ENCODE data around the gene GINS2. TPM values are rescaled to one million over a fixed set of nuclear protein-coding genes. Genes with fewer than 3 reads are reported as not detected.

The GINS2 gene
- total and polyA plus RNA-seq, 2 donors (not counting 1 experiment from before 2014, with no cell fraction given) = 1.8 to 5.5 TPM

DNA sequence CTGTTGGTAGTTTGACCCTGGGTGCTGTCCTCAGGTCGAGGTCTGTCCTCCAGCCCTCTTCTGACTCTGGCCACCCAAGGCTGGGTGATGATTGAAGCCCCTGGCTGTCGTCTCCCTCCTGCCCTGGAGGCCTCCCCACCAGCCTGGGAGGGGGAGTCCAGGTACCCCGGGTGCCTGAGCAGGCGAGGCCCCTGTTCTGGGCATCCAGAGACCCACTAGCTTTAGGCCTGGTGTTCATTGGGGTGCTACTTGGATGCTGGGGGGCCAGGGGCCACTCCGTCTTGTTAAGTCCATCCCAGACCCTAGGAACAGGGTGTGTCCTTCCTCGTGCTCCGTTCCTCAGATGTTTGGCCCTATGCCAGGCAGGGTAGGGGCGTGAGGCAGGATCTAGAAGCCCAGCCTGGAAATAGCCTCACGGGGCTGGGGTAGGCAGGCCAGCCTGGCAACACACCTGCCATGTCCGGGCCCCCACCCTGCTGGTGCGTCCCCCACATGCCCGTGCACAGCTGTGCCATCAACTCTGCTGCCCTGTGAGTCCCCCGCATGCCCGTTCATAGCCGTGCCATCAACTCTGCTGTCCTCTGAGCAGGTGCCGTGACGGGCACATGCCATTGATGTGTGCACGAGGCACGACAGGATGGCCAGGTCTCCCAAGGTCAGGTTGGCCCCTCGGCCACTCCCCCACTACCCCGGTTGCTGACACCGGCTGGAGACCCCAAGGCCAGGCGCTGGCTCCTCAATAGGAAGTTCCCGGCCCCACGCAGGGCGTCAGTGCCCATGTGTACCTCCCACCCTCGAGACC, 36.9 kb downstream of the GINS2 start:
- DNase-seq (ENCODE audit: low read depth in 2 of 2) = peak in 1 of 2 donors; percentile 21
- no peaks in the 10 kb centered on the region for H3K9me3 ChIP-seq (ENCODE audit: control insufficient read depth, insufficient read depth, low read depth, low read length)
- no peak overlapping the region for H3K27ac ChIP-seq (ENCODE audit: insufficient read depth, low read length)
- H3K4me2 ChIP-seq (ENCODE audit: extremely low read depth, insufficient read depth, low read length) = no peak overlapping the region
- no peaks in the 10 kb centered on the region for H3K27me3 ChIP-seq (ENCODE audit: control insufficient read depth, insufficient read depth, low read length)
- H3K4me1 ChIP-seq (ENCODE audit: control insufficient read depth, extremely low read depth, insufficient read depth, low read length) = peaks cover 10% of the 10 kb centered on the region
- H3K36me3 ChIP-seq (ENCODE audit: control insufficient read depth, insufficient read depth, low read length) = peaks cover 20% of the 10 kb centered on the region
- TF ChIP-seq EZH2 (IDR thresholded peaks at IDR 0.05; ENCODE audit: low read length, missing control alignments) = no peak
- TF ChIP-seq, protein P1, sequence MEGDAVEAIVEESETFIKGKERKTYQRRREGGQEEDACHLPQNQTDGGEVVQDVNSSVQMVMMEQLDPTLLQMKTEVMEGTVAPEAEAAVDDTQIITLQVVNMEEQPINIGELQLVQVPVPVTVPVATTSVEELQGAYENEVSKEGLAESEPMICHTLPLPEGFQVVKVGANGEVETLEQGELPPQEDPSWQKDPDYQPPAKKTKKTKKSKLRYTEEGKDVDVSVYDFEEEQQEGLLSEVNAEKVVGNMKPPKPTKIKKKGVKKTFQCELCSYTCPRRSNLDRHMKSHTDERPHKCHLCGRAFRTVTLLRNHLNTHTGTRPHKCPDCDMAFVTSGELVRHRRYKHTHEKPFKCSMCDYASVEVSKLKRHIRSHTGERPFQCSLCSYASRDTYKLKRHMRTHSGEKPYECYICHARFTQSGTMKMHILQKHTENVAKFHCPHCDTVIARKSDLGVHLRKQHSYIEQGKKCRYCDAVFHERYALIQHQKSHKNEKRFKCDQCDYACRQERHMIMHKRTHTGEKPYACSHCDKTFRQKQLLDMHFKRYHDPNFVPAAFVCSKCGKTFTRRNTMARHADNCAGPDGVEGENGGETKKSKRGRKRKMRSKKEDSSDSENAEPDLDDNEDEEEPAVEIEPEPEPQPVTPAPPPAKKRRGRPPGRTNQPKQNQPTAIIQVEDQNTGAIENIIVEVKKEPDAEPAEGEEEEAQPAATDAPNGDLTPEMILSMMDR (conservative IDR thresholded peaks at IDR 0.05 in 1 of 2, IDR thresholded peaks at IDR 0.05 in 1 of 2; ENCODE audit: low read depth in 1 of 2, low read length in 2 of 2) = no peak
- H3K4me3 ChIP-seq (replicated peaks in 1 of 4; ENCODE audit: control extremely low read depth in 1 of 4, insufficient read depth in 1 of 4, low read depth in 3 of 4, low read length in 4 of 4) = no peak overlapping the region
- no peak overlapping the region for H2AFZ ChIP-seq (ENCODE audit: low read length)
- no peaks in the 10 kb centered on the region for H4K20me1 ChIP-seq (ENCODE audit: control insufficient read depth, extremely low read depth, insufficient read depth, low read length)
- H3K9ac ChIP-seq (ENCODE audit: insufficient read depth, low read length) = no peak overlapping the region
- H3K79me2 ChIP-seq (ENCODE audit: control insufficient read depth, insufficient read depth, low read length) = no peaks in the 10 kb centered on the region

DNA sequence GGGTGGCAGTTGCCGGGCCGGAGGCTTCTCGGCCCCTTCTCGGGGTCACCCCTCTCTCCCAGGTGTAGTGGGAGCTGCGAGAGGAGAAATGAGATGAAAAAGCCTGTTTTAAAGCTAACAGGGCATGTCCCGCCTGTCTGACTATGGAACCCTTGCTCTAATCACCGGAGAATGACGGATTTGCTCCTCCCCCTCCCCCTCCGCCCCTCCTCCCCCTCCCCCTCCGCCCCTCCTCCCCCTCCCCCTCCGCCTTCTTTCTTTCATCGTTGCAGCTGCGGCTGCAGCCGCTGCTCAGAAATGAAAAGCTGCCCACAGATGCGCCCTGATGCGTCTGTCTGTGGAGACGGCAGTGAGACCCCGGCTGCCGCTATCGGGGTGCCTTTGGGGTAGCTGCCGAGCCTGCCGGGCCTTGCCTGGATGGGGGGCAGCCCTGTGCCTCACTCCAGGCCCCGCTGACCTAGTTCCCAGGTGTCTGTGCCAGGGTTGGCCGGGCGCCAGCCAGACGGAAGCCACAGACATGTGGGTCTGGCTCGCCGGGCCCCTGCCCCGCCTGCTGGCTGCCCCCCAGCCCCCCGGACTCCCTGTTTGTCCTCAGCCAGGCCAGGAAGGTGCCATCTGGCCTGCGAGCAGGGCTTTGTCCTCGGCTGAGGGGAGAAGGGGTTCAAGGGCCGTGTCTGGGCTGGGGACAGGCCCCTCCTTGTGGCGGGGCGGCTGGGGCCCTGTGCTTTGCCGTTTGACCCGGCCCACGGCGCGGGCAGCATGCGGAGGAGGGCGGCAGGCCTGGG, 37.7 kb downstream of the GINS2 start:
- no peaks in the 10 kb centered on the region for H4K20me1 ChIP-seq (ENCODE audit: control insufficient read depth, extremely low read depth, insufficient read depth, low read length)
- H3K4me1 ChIP-seq (ENCODE audit: control insufficient read depth, extremely low read depth, insufficient read depth, low read length) = peaks cover 10% of the 10 kb centered on the region
- TF ChIP-seq EZH2 (IDR thresholded peaks at IDR 0.05; ENCODE audit: low read length, missing control alignments) = no peak
- TF ChIP-seq, protein P1 (conservative IDR thresholded peaks at IDR 0.05 in 1 of 2, IDR thresholded peaks at IDR 0.05 in 1 of 2; ENCODE audit: low read depth in 1 of 2, low read length in 2 of 2) = no peak
- no peak overlapping the region for H3K4me3 ChIP-seq (replicated peaks in 1 of 4; ENCODE audit: control extremely low read depth in 1 of 4, insufficient read depth in 1 of 4, low read depth in 3 of 4, low read length in 4 of 4)
- no peaks in the 10 kb centered on the region for H3K79me2 ChIP-seq (ENCODE audit: control insufficient read depth, insufficient read depth, low read length)
- DNase-seq (ENCODE audit: low read depth in 2 of 2) = peak; percentile 21 to 32
- H3K9me3 ChIP-seq (ENCODE audit: control insufficient read depth, insufficient read depth, low read depth, low read length) = no peaks in the 10 kb centered on the region
- H3K36me3 ChIP-seq (ENCODE audit: control insufficient read depth, insufficient read depth, low read length) = peaks cover 14% of the 10 kb centered on the region
- no peak overlapping the region for H3K4me2 ChIP-seq (ENCODE audit: extremely low read depth, insufficient read depth, low read length)
- no peak overlapping the region for H3K9ac ChIP-seq (ENCODE audit: insufficient read depth, low read length)
- no peak overlapping the region for H2AFZ ChIP-seq (ENCODE audit: low read length)
- no peaks in the 10 kb centered on the region for H3K27me3 ChIP-seq (ENCODE audit: control insufficient read depth, insufficient read depth, low read length)
- H3K27ac ChIP-seq (ENCODE audit: insufficient read depth, low read length) = no peak overlapping the region

DNA sequence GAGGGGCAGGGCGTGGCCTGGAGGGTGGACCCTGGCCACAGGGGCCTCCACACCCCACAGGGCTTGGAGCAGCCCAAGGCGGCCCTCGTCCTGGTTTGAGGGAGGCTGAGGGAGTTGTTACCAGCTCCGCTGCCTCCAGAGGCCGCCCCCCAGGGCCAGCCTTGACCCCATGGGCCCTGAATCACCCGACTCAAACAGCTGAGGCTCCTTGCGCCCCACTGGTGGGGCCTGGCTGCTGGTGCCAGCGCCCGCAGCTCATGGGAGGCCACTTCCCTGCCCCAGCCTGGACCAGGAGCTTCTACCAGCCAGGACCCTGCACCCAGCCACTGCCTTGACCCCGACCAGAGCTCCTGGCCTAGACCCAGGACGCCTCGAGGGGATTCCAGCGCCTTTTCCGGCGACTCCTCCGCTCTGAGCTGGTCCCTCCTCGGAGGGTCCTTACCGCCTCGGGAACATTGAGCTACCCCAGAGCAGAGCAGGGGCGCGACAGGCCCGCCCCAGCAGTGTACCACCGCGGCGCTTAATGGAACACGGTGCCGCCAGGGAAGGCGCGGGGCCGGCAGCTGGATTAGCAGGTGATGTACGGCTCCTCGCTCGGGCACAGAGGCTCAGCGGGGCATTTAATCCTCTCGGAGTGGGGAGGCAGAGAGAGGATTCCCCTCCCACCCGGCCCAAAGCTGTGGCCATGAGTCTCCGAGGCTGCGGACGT, 38.5 kb downstream of the GINS2 start:
- Histone ChIP-seq H3K4me1 (ENCODE audit: control insufficient read depth, extremely low read depth, insufficient read depth, low read length) (peaks cover 10% of the 10 kb centered on the region), H4K20me1 (ENCODE audit: control insufficient read depth, extremely low read depth, insufficient read depth, low read length) (no peaks in the 10 kb centered on the region), H3K4me2 (ENCODE audit: extremely low read depth, insufficient read depth, low read length) (no peak overlapping the region), H3K27me3 (ENCODE audit: control insufficient read depth, insufficient read depth, low read length) (no peaks in the 10 kb centered on the region), H3K36me3 (ENCODE audit: control insufficient read depth, insufficient read depth, low read length) (peaks cover 14% of the 10 kb centered on the region), H3K9me3 (ENCODE audit: control insufficient read depth, insufficient read depth, low read depth, low read length) (no peaks in the 10 kb centered on the region), H3K4me3 (replicated peaks in 1 of 4; ENCODE audit: control extremely low read depth in 1 of 4, insufficient read depth in 1 of 4, low read depth in 3 of 4, low read length in 4 of 4) (no peak overlapping the region), H3K27ac (ENCODE audit: insufficient read depth, low read length) (no peak overlapping the region), H3K9ac (ENCODE audit: insufficient read depth, low read length) (no peak overlapping the region), H2AFZ (ENCODE audit: low read length) (no peak overlapping the region), H3K79me2 (ENCODE audit: control insufficient read depth, insufficient read depth, low read length) (no peaks in the 10 kb centered on the region)
- TF ChIP-seq, protein P1 (conservative IDR thresholded peaks at IDR 0.05 in 1 of 2, IDR thresholded peaks at IDR 0.05 in 1 of 2; ENCODE audit: low read depth in 1 of 2, low read length in 2 of 2) = no peak
- no peak for DNase-seq (ENCODE audit: low read depth in 2 of 2)

All from fibroblast of lung (primary cell).